OCI-LY7 (cell line): ENCODE results near the gene MBLAC1. TPM values are rescaled to one million over a fixed set of nuclear protein-coding genes. Genes with fewer than 3 reads are reported as not detected.

Experiments used
- BruUV-seq: library from RNA; stranded (reverse); fragments of 400-500 nt; replicated peaks from 2 replicates; lab custom pipeline; 2021; lab: Mats Ljungman, UMichigan
- CTCF ChIA-PET: fragments of 300-600 bp; sonication (Branson Sonifier 250); formaldehyde crosslinking; loops from one replicate; lab custom pipeline; 2022; ENCODE audit warnings: antibody characterized with exemption; ENCODE audit not compliant: unreplicated experiment; lab: Charles Lee
- POLR2A ChIA-PET: fragments of 300-600 bp; sonication (Branson Sonifier 250); formaldehyde crosslinking; loops from one replicate; lab custom pipeline; 2022; ENCODE audit warnings: antibody characterized with exemption; lab: Charles Lee
- DNase-seq: peaks from one replicate; pipeline ENCODE4 v3.0.0-alpha.2; 2015; ENCODE audit warnings: low spot score
- H2AFZ ChIP-seq: fragments of 200-600 bp; sonication (generic), shearing (Covaris generic); 2 replicates; pipeline ENCODE4 v1.6.1; 2014; ENCODE audit warnings: mild to moderate bottlenecking, antibody characterized with exemption, low read length, moderate library complexity
- H3K27ac ChIP-seq: fragments of 200-600 bp; sonication (generic); 2 replicates; pipeline ENCODE4 v1.5.1; 2014; ENCODE audit warnings: mixed run types, low read depth, mild to moderate bottlenecking, moderate library complexity, low read length, inconsistent platforms; ENCODE audit not compliant: poor library complexity, severe bottlenecking
- H3K36me3 ChIP-seq: fragments of 200-600 bp; sonication (generic); 2 replicates; pipeline ENCODE4 v1.6.1; 2014; ENCODE audit warnings: mild to moderate bottlenecking, antibody characterized with exemption, low read length, moderate library complexity, mixed read lengths; ENCODE audit not compliant: insufficient read depth
- H3K4me1 ChIP-seq: fragments of 200-600 bp; sonication (generic); 2 replicates; pipeline ENCODE4 v1.5.1; 2014; ENCODE audit warnings: mild to moderate bottlenecking, low read length; ENCODE audit not compliant: insufficient read depth, poor library complexity, severe bottlenecking
- H3K4me2 ChIP-seq: fragments of 200-600 bp; sonication (generic); 2 replicates; pipeline ENCODE4 v1.6.1; 2014; ENCODE audit warnings: mild to moderate bottlenecking, low read length
- H3K4me3 ChIP-seq: fragments of 200-600 bp; sonication (generic); 2 replicates; pipeline ENCODE4 v1.5.1; 2014; ENCODE audit warnings: mild to moderate bottlenecking, low read depth, low read length; ENCODE audit not compliant: poor library complexity, severe bottlenecking
- H3K79me2 ChIP-seq: fragments of 200-600 bp; sonication (generic); 2 replicates; pipeline ENCODE4 v1.6.1; 2016; ENCODE audit warnings: low read depth, mild to moderate bottlenecking, low read length, moderate library complexity, mixed read lengths; ENCODE audit not compliant: insufficient read depth
- H3K9me2 ChIP-seq: fragments of 200-600 bp; sonication (generic); 2 replicates; pipeline ENCODE4 v1.6.1; 2016; ENCODE audit warnings: mild to moderate bottlenecking, low read length, mixed read lengths; ENCODE audit not compliant: insufficient read depth
- H3K9me3 ChIP-seq: fragments of 200-600 bp; sonication (generic); 2 replicates; pipeline ENCODE4 v1.6.1; 2014; ENCODE audit warnings: mild to moderate bottlenecking, mixed run types, low read length, mixed read lengths
- H4K20me1 ChIP-seq: fragments of 200-600 bp; sonication (generic); 2 replicates; pipeline ENCODE4 v1.6.1; 2014; ENCODE audit warnings: mild to moderate bottlenecking, antibody characterized with exemption, low read length, moderate library complexity, mixed read lengths; ENCODE audit not compliant: insufficient read depth
- CTCF ChIP-seq: fragments of 200-600 bp; sonication (generic); conservative IDR thresholded peaks from 2 replicates; pipeline ENCODE4 v1.5.1; 2014; ENCODE audit warnings: mild to moderate bottlenecking, antibody characterized with exemption, low read length, moderate library complexity, mixed read lengths
- EZH2phosphoT487 ChIP-seq: fragments of 200-600 bp; sonication (generic); IDR thresholded peaks from 2 replicates; pipeline ENCODE4 v1.6.1; 2018; ENCODE audit warnings: low read depth, borderline replicate concordance, mild to moderate bottlenecking, mixed run types, antibody characterized with exemption, low read length, moderate library complexity, mixed read lengths
- intact Hi-C: fragments of 100-400 bp; cut with micrococcal nuclease; formaldehyde crosslinking; loops from one replicate; pipeline ENCODE4 v1.10.0; 2022; ENCODE audit not compliant: unreplicated experiment
- total RNA-seq, 2 experiments: library from RNA; depleted of rRNA in 1 of 2; stranded (reverse); fragments of >200 nt in 1 of 2; shearing (Covaris generic) in 1 of 2; gene quantifications; 2 replicates each; pipeline ENCODE4 v1.2.3, GENCODE V29; 2014 to 2022

MBLAC1 gene
- total RNA-seq, 2 experiments from 2014 or later, result 4.5 to 4.8 TPM

- Histone ChIP-seq H3K9me2 (no peaks in the 10 kb centered on the region), H3K4me3 (no peak overlapping the region), H3K4me2 (no peak overlapping the region), H3K9me3 (no peaks in the 10 kb centered on the region), H2AFZ (no peak overlapping the region), H3K27ac (no peak overlapping the region), H3K4me1 (peaks cover 17% of the 10 kb centered on the region), H3K36me3 (peaks cover 100% of the 10 kb centered on the region), H4K20me1 (peaks cover 36% of the 10 kb centered on the region), H3K79me2 (peaks cover 38% of the 10 kb centered on the region)
- intact Hi-C loops, result no loop called here
- TF ChIP-seq EZH2phosphoT487, result no peak
- TF ChIP-seq CTCF, result no peak
- DNase-seq, result no peak
- no TSS peak for BruUV-seq
- CTCF ChIA-PET, result no interaction called here
- POLR2A ChIA-PET, result interaction anchor here (0.5 to 0.6 kb wide), 3 partner anchors 12 to 298 kb away, joined by 3 to 5 read pairs (median 4); no protein-coding TSS in a partner anchor
Measured at GRCh38 chr7:100095289-100095688, 31.5 kb upstream of the MBLAC1 start.

- H3K79me2 ChIP-seq, result peaks cover 42% of the 10 kb centered on the region
- H3K36me3 ChIP-seq, result peaks cover 98% of the 10 kb centered on the region
- TF ChIP-seq EZH2phosphoT487, result no peak
- TF ChIP-seq CTCF, result no peak
- H3K9me2 ChIP-seq, result no peaks in the 10 kb centered on the region
- POLR2A ChIA-PET, result interaction anchor here (0.5 to 0.6 kb wide), 2 partner anchors 12 to 36 kb away, joined by 4 to 5 read pairs; no protein-coding TSS in a partner anchor
- H3K4me1 ChIP-seq, result peaks cover 13% of the 10 kb centered on the region
- no peak overlapping the region for H3K27ac ChIP-seq
- intact Hi-C loops, result no loop called here
- H3K4me3 ChIP-seq, result no peak overlapping the region
- no peak overlapping the region for H3K4me2 ChIP-seq
- peaks cover 38% of the 10 kb centered on the region for H4K20me1 ChIP-seq
- no TSS peak for BruUV-seq
- H3K9me3 ChIP-seq, result no peaks in the 10 kb centered on the region
- no peak for DNase-seq
- CTCF ChIA-PET, result no interaction called here
- no peak overlapping the region for H2AFZ ChIP-seq
Measured at GRCh38 chr7:100095704-100096103, 31.1 kb upstream of the MBLAC1 start.

DNA sequence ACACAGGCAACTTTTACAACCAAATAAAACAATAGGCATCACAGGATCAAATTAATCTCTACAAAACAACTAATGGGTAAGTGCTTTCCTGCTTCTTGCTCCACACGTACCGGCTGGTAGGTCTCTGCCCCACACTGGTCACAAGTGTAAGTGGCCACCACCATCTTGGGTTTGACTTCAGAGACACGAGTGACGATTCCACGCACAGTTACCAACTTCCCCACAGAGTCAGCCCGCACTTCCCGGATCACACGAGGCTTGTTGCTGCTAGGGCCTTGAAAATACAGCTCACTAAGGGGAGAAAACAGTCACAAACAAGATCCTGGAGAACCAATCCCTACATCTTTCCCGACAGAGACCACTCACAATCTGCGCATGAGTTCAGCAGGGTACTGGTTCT is 27.9 kb upstream of the MBLAC1 start:
- no peak overlapping the region for H3K27ac ChIP-seq
- intact Hi-C loops, result no loop called here
- peaks cover 38% of the 10 kb centered on the region for H4K20me1 ChIP-seq
- ChIA-PET CTCF (no interaction called here), POLR2A (interaction anchor here (0.7 kb wide), 1 partner anchor 712 kb away, joined by 3 read pairs; no protein-coding TSS in a partner anchor)
- no peak for DNase-seq
- no TSS peak for BruUV-seq
- no peak overlapping the region for H3K4me2 ChIP-seq
- H3K79me2 ChIP-seq, result peaks cover 56% of the 10 kb centered on the region
- TF ChIP-seq CTCF (no peak), EZH2phosphoT487 (no peak)
- no peak overlapping the region for H2AFZ ChIP-seq
- no peaks in the 10 kb centered on the region for H3K9me3 ChIP-seq
- no peak overlapping the region for H3K4me3 ChIP-seq
- H3K9me2 ChIP-seq, result no peaks in the 10 kb centered on the region
- peaks cover 25% of the 10 kb centered on the region for H3K4me1 ChIP-seq
- peaks cover 70% of the 10 kb centered on the region for H3K36me3 ChIP-seq
